ENCODE results near the gene PCCA.
"Not testable (repeated sequence)": the region's sequence is repeated elsewhere in the genome, so short reads cannot be mapped to it uniquely, and the experiment has no call there.

Gene PCCA

GRCh38 chr13:100314132-100314910, 225.4 kb downstream of the PCCA start:
- DNase-seq = no peak

GRCh38 chr13:100315522-100315921, 226.6 kb downstream of the PCCA start:
- no peak for DNase-seq

- not testable (repeated sequence) for DNase-seq
These were observed 229.6 kb downstream of the PCCA start for GRCh38 chr13:100318473-100318872.

- DNase-seq = no peak
These were observed 235.0 kb downstream of the PCCA start for GRCh38 chr13:100323937-100324336.

GRCh38 chr13:100330662-100331061, 241.8 kb downstream of the PCCA start:
- DNase-seq = no peak

- no peak for DNase-seq
These were observed 244.2 kb downstream of the PCCA start for GRCh38 chr13:100333141-100333540.

GRCh38 chr13:100334214-100334613, 245.3 kb downstream of the PCCA start:
- no peak for DNase-seq

GRCh38 chr13:100336795-100337516, 248.1 kb downstream of the PCCA start:
- DNase-seq = no peak

- DNase-seq = peak; percentile 9
These were observed 249.4 kb downstream of the PCCA start for GRCh38 chr13:100338275-100338674.

- DNase-seq = no peak
These were observed 250.6 kb downstream of the PCCA start for GRCh38 chr13:100339411-100339940.

- DNase-seq = no peak
These were observed 252.0 kb downstream of the PCCA start for GRCh38 chr13:100340865-100341264.

GRCh38 chr13:100341327-100341726, 252.4 kb downstream of the PCCA start:
- no peak for DNase-seq

GRCh38 chr13:100344544-100344943, 255.7 kb downstream of the PCCA start:
- DNase-seq = no peak

- no peak for DNase-seq
These were observed 259.1 kb downstream of the PCCA start for GRCh38 chr13:100347968-100348367.

GRCh38 chr13:100349594-100349993, 260.7 kb downstream of the PCCA start:
- no peak for DNase-seq

- DNase-seq = no peak
These were observed 261.7 kb downstream of the PCCA start for GRCh38 chr13:100350601-100351000.

GRCh38 chr13:100356426-100356825, 267.5 kb downstream of the PCCA start:
- peak; percentile 41 for DNase-seq

GRCh38 chr13:100356889-100357288, 268.0 kb downstream of the PCCA start:
- peak; percentile 38 for DNase-seq

GRCh38 chr13:100357764-100358163, 268.9 kb downstream of the PCCA start:
- DNase-seq = no peak

- DNase-seq = peak; percentile 65
These were observed 272.6 kb downstream of the PCCA start for GRCh38 chr13:100361504-100361903.

- no peak for DNase-seq
These were observed 273.5 kb downstream of the PCCA start for GRCh38 chr13:100362371-100362770.

GRCh38 chr13:100362781-100363180, 273.9 kb downstream of the PCCA start:
- DNase-seq = no peak

GRCh38 chr13:100363285-100363711, 274.4 kb downstream of the PCCA start:
- DNase-seq = peak; percentile 72

- peak; percentile 60 for DNase-seq
These were observed 275.0 kb downstream of the PCCA start for GRCh38 chr13:100363874-100364273.

Measured in EL (cell line).